Measurements from ENCODE around the gene THY1. TPM values are rescaled to one million over a fixed set of nuclear protein-coding genes. Genes with fewer than 3 reads are reported as not detected.

The THY1 gene
- total and polyA plus RNA-seq, 2 of the 8 experiments (the other 6 are each of a cell fraction or from before 2014, with no cell fraction given) = 286 to 2,479 TPM

- no peak for TF ChIP-seq CHD7 (IDR thresholded peaks at IDR 0.05; ENCODE audit: insufficient replicate concordance, low read length)
- no peak for TF ChIP-seq SIRT6 (IDR thresholded peaks at IDR 0.05; ENCODE audit: low read length)
- no peak for TF ChIP-seq GABPA (IDR thresholded peaks at IDR 0.05; ENCODE audit: borderline replicate concordance, insufficient read depth, low read length)
- no peak for TF ChIP-seq MAFK (IDR thresholded peaks at IDR 0.05; ENCODE audit: low read depth, low read length)
These were observed 37.6 kb upstream of the THY1 start (continued) for GRCh38 chr11:119460582-119460981.
